ENCODE data around the gene OTP.

- TF ChIP-seq POLR2A (IDR thresholded peaks at IDR 0.05), result no peak
- no peak for TF ChIP-seq CTCF (IDR thresholded peaks at IDR 0.05 in 4 of 5, conservative IDR thresholded peaks at IDR 0.05 in 1 of 5)
Observed at GRCh38 chr5:77637170-77637997, 1.1 kb downstream of the OTP start.

Data from gastrocnemius medialis (tissue), 4 donors.